HG03064 (cell line): ENCODE results near the gene ANKMY1.

ENCODE experiments used
- ATAC-seq: cut with Tn5 transposase; IDR thresholded peaks from one replicate; pipeline ENCODE4 v1.9.1; 2021; ENCODE audit warnings: low read depth; ENCODE audit not compliant: unreplicated experiment

ANKMY1 gene

DNA sequence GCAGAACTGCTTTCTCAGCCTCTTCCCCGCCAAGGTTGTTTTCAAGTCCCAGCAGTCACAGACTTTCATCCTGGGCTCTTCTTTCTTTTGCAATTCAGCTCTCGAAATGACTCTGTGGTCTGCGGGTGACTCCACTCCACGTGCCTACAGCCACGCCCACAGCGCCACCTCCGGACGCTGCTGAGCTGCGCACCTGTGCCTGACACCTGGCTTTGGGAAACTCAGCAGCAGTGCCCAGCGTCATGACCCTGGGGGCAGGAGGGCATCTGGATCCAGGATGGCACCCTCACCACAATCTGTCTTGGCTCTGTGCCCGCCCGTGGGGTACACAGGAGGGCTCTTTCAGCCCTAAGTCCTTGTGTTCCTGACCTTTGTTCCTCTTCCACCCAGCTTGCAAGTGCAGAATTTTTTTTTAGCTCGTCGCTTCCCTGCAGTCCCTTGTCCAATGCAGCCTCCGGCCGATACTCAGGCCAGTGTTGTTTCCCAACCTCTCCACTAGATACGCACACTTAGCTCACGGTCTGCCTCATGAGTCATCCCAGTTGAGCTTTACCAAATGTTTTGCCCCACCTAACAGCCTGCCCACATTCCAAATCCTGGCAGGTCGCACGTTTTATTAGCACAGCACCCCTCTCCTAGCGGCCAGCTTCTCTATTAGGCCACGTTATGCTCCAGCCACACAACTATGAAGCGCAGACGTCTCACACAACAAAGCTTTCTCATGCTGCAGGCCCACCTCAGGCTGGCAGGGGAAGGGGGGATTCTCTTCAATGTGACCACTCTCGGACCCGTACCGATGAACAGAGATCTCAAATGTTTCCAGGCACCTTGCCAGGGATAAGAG, 22.2 kb upstream of the ANKMY1 start:
- ATAC-seq = no peak

DNA sequence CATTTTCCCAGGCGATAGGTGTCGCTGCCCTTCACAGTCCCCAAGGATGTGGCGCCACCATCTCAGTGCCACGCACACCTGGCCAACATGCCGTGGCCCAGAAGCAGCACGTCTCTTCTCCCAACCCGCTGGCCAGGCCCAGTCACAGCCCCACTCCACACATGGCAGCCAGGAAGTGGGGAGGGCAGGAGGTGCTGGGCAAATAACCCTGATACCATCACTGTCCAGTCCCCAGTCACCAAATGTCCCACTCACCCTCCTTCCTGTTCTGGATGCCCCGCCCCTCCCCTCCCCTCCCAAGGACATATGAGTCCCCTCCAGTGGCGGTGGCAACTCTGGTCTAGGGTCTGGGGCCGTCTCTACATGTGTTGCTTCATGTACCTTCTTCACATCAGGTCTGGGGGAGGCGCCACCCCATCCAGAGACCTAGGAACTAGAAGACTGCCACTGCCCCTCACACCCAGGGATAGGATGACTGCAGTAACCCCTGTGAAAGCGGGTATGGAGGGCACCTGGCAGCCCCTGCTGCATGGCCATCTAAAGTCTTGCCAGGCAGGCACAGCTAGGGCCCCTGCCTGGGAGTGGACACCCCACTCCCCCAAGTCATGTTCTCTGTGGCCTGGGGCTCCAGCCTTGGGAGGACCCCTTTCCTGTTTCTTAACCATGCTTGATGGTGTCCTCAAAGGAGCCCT, 21.4 kb upstream of the ANKMY1 start:
- no peak for ATAC-seq

DNA sequence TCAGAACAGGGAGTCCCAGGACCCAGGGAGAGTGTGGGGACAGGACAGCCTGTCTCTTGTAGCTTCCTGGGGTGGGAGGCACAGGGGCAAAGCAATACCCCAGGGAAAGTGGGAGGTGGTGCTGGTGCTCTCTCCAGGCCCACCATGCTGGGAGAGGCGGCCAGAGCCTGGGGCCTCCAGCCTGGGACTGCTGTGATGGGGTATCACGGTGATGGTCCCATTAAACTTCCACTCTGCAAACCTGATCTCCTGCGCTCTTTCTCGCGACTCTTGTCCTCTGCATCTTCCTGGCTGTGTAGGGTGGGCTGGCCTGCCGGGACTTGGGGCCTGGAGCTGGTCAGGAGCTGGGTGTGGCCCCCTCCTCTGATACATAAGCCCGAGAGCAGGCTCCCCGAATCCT, 20.7 kb upstream of the ANKMY1 start:
- ATAC-seq = no peak

DNA sequence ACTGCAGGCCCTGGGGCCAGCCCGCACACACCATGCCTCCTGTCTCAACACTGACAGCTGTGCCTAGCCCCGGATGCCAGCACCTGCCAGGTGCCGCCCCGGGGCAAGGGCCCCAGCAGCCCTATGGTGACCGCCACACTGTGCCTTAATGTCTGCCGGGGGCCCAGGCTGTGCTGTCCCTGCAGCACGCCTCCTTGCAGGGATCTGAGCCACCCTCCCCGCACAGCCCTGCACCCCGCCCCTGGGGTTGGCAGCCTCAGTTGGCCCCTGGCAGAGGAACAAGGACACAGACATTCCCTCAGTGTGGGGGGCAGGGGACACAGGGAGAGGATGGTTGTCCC, 20.3 kb upstream of the ANKMY1 start:
- no peak for ATAC-seq

DNA sequence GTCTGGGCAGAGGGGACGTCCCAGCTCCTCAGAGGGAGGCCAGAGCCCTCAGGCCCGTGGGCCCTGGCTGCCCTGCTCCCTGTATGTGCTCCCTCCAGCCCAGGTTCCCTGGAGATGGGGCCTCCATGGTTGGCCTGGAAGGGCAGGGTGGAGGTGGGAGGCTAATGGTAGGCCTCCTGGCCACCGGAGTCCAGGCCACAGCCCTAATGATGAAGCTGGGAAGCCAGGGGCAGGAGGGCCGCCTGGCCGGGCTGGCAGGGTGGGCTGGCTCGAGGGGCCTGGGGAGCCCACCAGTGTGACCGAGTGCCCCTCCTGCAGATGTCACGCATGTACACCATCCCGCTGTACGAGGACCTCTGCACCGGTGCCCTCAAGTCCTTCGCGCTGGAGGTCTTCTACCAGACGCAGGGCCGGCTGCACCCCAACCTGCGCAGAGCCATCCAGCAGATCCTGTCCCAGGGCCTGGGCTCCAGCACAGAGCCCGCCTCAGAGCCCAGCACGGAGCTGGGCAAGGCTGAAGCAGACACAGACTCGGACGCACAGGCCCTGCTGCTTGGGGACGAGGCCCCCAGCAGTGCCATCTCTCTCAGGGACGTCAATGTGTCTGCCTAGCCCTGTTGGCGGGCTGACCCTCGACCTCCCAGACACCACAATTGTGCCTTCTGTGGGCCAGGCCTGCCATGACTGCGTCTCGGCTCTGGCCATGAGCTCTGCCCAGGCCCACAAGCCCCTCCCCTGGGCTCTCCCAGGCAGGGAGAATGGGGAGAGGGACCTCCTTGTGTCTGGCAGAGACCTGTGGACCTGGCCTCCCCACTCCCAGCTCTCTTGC, 19.7 kb upstream of the ANKMY1 start:
- no peak for ATAC-seq

DNA sequence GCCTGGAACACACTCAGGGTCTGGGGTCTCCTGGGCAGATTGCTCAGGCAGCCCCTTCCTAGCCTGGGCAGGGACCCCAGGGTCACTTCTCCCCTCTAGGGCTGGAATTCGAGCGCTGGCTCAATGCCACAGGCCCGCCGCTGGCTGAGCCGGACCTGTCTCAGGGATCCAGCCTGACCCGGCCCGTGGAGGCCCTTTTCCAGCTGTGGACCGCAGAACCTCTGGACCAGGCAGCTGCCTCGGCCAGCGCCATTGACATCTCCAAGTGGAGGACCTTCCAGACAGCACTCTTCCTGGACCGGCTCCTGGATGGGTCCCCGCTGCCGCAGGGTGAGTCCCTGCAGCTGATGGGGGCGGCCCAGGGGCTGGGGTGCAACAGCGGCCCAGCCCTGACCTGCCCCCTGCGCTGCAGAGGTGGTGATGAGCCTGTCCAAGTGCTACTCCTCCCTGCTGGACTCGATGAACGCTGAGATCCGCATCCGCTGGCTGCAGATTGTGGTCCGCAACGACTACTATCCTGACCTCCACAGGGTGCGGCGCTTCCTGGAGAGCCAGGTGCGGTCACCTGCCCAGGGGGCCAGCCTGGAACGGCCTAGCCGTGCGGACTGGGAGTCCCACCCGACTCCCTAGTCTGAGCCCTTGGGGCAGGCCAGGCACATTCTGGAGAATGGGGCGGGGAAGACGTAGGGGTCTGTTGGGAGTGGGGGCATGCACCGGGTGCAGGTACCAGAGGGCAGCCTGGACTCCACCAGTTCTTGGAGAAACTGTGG, 18.8 kb upstream of the ANKMY1 start:
- ATAC-seq = no peak

DNA sequence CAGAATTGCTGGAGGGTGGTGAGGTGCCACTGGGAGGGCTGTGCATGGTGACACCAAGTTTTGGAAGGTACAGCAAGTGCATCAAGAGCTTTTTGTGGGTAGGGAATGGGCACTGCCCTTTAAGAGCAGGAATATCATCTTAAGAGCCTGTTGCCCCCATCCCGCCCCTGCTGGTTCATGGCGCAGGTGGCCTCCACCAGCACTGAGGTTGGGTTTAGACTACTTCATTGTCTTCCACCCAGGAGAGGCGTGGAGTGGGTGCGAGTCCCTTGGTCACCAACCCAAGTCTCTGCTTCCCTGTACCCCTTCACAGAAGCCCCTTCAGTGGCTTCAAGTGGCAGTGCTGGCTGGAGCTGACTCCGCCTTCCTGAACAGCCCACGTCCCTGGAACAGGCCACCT, 18.2 kb upstream of the ANKMY1 start:
- ATAC-seq = no peak

DNA sequence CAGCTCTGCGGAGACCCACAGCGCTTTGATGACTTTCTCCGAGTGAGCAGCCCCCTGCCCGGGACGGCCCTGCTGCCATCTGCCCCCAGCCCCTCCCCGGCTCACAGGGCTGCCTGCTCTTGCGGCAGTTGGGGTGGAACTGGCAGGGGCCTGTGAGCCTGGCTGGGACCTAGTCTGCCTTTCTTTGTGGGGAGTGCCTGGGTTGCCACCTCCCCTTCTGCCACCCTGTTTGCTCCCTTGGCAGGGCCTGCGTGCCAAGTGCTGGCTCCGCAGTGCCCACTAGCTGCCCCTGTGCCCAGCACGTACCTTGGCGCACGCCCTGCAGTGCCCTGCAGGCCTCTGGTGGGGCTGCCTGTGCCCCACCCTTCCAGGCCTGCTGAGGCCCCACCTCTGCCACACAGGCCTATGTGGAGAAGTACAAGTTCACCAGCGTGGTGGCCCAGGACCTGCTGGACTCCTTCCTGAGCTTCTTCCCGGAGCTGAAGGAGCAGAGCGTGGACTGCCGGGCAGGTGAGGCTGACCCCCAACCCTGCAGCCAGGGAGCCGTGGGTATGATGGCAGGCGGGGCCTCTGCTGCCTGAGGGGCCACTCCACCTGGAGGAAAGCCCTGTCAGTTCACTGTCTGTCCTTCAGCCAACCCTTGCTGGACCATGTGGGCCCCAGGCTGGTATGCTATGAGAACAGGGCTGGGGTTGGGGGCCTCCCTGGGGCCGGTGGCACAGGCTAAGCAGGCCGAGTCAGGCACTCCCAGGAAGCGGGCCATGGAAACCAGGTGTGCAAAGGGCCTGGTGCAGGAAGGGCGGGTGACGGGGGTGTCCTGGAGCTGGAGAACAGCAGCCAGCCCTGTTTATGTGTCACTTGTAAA, 17.5 kb upstream of the ANKMY1 start:
- ATAC-seq = no peak

DNA sequence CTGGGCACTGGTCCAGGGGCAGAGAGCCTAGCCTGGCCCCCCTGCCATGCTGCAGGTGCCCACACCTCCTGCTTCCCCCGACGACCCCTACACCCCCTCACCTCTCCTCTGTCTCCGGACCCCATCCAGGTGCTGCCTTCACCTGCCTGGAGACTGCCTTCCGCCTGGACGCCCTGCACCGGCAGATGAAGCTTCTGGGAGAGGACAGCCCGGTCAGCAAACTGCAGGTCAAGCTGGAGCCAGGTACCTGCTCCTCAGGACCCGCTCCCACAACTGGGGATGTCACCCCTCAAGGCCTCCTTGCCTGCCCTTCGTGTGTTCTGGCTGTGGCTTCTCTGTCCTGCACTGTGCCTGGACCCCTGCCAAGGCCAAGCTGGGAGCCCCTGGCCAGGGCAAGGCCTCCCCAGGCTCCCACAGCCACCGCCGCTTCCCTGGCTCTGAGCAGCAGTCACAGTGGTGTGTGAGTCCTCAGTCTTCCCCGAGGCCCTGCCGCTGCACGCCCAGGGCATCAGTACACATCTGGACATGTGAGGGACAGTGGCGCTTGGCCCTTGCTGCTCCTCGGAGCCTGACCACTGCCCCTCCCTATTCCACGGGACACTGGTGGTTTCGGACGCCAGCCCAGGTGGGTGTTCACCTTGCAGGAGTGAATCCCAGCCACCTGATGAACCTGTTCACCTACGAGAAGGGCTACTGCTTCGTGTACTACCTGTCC, 16.8 kb upstream of the ANKMY1 start:
- ATAC-seq = no peak

DNA sequence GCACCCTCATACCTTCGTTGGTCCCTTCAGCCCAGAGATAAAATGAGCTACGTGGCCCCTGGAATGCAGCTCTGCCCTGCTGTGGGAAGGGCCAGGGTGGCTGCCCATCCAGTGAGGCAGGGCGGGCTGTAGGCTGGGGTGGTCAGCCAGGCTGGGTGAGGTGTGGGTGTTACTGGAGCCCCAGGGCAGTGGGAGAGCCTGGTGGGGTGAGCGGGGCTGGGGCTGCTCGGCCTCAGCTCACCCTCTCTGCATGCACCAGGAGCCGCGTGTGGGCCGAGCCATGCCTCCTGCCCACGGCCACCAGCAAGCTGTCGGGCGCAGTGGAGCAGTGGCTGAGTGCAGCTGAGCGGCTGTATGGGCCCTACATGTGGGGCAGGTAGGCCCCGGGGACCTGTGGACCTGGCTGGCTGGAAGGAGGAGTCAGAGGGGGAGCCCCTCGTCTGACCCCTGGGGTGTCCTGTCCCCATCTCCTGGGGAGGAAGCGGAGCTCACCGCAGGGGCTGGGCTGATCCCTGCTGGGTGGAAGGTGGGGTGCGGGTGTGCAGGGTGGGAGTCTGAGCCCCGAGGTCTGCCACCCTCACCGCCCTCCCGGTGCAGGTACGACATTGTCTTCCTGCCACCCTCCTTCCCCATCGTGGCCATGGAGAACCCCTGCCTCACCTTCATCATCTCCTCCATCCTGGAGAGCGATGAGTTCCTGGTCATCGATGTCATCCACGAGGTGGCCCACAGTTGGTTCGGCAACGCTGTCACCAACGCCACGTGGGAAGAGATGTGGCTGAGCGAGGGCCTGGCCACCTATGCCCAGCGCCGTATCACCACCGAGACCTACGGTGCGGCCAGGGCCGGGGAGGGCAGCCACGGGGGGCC, 16.0 kb upstream of the ANKMY1 start:
- no peak for ATAC-seq

DNA sequence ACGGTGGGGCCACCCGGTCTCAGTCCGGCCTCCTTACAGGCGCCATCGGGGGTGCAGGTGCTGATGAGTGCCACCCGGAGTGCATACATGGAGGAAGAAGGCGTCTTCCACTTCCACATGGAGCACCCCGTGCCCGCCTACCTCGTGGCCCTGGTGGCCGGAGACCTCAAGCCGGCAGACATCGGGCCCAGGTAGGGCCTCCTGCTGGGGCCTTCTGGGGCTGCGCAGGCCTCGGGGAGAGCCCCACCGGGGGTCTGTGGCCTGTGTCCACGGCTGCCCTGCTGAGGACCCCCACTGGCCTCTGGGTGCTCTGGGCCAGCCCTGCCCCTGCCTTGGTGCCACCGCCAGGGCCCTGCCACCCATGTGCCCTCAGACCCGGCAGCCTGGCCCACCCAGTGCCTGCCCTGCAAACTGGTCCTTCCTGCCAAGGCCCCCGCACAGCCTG, 15.3 kb upstream of the ANKMY1 start:
- no peak for ATAC-seq

DNA sequence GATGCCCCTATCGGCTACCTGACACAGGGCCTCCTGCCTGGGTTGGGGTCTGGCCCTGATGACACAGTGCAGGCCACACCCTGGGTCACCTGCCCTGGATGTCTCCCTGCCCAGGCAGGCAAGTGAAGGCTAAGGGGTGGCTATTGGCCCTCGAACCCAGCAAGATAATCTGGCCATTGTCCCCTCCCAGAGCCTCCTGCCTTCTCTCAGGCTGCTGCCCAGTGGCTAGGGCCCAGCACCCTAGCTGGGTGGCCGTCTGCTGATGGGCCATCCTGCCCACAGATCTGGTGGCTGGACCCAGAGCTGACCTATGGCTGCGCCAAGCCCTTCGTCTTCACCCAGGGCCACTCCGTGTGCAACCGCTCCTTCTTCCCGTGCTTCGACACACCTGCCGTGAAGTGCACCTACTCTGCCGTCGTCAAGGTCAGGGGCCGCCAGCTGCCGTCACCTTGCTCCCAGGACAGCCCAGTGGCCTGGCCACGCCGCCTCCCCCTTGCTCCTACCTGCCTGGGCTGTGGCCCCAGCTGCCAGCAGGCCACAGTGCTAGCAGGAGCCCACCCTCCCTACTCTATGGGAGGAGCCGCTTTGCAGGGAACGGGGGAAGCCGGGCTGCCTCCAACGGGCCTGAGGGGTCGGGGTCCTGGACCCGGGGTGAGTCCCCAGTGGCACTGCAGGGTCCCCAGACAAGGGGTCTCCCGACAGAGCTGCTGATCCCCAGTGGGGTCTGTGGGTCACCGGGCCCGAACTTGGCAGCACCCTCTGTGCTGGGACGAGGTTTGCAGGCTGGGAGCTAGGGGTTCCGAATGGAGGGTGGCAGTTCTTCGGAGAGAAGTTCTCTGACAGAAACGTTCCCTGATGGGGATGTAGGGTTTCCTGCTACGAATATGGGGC, 14.6 kb upstream of the ANKMY1 start:
- no peak for ATAC-seq

DNA sequence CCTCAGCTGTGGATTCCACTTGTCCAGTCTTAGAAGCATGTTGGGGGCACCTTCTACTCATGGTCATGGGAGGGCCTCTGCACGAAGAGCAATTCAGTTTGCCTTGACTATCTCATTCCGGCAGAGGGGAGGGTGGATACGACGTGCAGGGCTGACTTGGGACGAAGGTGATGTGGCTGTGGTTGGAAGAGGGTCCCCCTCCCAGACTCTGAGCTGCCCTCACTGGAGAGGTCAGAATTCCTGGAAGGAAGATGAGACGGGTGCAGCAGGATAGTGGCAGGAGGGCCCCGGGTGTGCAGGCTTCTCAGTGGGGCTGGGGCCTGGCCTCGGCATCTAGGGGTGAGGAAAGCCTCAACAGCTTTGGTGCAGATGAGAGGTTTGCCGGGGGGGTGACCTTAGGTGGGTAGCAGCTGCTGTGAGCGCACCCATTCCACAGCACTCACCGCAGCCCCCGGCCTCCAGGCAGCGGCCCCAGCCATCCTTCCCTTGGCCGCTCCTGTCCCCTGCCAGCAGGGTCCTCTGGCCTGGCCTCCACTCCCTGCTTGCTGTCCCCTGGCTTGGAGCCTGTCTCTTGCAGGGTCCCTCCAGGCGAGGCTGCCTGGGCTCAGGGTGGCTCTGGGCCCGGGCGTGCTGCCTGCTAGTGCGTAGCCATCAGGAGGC, 13.7 kb upstream of the ANKMY1 start:
- no peak for ATAC-seq

DNA sequence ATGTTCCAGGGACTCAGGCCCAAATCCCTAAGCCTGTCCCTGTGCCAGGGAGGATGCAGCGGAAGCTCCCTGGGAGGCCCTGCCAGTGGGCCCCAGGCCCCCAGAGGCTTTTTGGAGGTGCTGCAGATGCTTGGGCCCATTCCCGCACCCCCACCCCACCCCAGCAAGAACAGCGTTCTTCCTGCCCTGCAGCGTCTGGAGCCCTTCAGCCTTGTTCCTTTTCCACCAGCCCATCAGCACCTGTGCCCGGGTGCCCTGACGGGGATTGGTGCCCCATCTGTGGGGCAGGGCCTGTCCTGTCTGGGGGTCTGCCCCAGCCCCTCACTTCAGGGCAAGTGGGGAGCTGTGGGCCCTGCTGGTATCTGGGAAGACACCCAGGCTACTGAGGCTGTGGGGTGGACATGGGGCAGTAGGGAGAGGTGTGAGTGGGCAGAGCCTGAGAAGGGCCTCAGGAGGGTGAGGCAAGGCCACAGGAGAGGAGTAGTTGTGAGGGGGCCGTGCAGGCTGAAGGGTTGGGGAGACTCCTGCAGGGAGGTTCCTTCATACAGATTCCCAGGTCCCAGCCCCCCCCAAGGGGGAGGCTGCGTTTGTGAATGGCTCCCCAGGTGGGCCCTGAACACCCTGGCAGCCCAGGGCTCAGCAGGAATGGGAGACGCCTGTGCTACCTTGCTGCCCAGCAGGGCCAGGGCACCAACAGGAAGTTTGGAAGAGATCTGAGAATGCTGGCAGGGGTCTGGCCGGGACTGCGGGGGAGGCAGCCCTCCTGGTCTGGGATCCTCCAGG, 12.9 kb upstream of the ANKMY1 start:
- ATAC-seq = no peak

DNA sequence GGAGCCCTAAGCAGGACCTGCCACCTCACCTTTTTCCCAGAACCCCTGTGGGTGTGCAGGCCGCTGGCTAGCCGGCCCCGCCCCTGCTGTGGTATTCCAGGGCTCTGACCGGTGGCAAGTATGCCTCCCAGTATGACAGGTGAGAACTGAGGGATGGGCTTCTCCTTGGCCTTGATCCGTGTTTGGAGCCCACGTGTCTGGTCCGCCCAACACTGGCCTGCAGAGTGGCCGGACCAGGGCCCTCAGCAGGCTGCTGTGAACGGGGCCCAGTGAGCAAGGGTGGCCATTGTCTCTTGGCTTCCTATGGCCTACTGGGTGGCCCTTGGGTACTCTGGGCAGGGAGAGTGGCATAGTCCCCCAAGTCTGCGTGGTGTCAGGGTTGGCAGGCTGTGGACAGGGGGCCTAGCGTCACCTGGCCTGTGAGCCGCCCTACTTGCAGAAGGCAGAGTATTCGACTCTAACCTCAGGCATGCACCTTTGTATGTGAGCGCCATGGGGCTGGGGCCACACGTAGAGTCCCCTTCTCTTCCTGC, 12.3 kb upstream of the ANKMY1 start:
- no peak for ATAC-seq
